ENCODE data around the gene CD2AP.
"Not testable (repeated sequence)": the region's sequence is repeated elsewhere in the genome, so short reads cannot be mapped to it uniquely, and the experiment has no call there.

The CD2AP gene

DNA sequence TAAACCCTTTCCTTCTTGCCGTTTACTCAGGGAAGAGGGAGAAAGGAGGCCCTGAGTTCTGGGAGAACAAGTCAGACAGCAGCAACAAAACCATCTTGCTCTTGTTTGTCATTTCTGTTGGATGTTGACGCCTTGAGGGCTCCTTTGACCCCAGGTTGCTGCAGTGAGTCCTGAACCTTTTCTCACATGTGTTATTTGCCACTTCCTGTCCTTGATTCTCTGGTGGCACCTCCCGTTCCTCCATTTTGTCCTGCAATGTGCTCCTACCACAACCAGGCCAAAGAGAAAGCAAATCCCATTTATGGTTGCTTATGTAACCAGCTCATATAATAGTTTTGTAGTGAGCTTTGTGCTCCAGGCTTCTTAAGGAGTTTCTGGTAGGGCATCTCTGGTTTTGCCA lies 154.2 kb downstream of the CD2AP start:
- DNase-seq (ENCODE audit: low read depth, low spot score): no peak

DNA sequence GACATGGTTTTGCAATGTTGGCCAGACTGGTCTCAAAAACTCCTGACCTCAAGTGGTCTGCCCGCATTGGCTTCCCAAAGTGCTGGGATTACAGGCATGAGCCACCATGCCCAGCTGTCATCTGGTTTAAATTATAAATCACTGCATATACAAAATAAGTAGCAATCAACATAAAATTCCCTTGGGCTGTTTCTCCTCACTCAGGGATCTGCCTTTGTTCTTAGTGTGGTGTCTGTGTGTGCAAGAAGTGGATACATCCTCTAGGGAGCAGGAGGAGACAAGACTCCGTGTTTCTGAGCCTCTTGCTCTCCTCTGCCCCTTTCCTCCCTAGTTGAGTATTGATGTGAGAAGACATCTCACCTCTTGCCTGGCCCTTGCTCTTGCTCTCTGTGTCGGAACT lies 155.6 kb downstream of the CD2AP start:
- DNase-seq (ENCODE audit: low read depth, low spot score): peak; percentile 11

DNA sequence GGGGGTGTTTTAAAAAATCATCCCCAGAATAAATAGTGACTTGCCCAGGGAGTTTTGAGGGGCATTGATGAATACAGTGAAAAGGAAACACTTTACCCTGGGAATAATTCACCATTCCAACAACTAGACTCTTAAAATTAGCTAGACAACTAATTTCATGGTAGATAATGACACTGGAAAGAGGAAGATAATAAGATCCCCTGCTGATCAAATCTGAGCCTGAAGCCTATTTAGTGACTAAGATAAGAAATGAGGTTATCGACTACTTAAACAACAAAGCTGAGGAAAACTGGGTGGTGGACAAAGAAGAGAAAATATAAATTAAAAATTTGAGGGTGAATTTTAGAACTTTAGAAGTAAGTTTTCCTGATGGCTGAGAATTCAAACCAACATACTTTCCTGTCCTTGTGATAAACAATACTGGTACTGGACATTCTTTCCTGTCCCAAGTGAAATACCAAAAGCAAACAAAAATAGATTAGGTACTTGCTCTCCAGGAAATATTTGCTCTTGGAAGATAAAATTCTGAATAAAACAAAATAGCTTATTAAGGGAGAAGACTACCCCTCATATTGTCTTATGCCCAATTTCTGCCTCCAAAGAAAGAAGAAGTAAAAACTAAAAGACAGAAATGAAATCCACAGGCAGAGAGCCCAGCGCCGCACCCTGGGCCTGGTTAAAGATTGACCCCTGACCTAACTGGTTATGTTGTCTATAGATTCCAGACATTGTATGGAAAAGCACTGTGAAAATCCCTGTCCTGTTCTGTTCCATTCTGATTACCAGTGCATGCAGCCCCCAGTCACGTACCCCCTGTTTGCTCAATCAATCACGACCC lies 156.8 kb downstream of the CD2AP start:
- no peak for DNase-seq (ENCODE audit: low read depth, low spot score)

GRCh38 chr6:47646689-47647088 lies 169.1 kb downstream of the CD2AP start:
- DNase-seq (ENCODE audit: low read depth, low spot score): no peak

- no peak for DNase-seq (ENCODE audit: low read depth, low spot score)
Measured at GRCh38 chr6:47647188-47647587, 169.6 kb downstream of the CD2AP start.

DNA sequence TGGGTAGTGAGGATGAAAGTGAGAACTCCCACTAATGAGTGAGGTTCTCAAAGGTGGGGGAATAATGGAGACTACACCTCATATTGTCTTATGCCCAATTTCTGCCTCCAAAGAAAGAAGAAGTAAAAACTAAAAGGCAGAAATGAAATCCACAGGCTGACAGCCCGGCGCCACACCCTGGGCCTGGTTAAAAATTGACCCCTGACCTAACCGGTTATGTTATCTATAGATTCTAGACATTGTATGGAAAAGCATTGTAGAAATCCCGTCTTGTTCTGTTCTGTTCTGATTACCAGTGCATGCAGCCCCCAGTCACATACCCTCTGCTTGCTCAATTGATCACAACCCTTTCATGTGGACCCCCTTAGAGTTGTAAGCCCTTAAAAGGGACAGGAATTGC lies 170.0 kb downstream of the CD2AP start:
- not testable (repeated sequence) for DNase-seq (ENCODE audit: low read depth, low spot score)

DNA sequence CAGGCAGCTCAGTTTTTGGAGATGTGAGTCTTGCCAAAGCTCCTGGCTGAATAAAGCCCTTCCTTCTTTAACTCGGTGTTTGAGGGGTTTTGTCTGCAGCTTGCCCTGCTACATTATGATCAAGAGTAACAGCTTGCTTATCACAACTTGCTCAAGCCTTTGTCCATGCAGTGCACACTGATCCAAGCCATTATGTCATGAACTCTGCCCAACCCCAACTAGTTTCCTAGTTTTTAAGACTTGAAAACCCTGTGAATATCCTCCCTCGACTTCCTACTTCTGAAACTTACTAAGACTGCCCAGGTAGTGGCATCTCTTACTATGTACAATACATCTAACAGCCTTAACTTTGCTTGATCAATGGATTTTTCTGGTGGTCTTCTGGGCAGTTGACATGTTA lies 170.4 kb downstream of the CD2AP start:
- DNase-seq (ENCODE audit: low read depth, low spot score): no peak

DNA sequence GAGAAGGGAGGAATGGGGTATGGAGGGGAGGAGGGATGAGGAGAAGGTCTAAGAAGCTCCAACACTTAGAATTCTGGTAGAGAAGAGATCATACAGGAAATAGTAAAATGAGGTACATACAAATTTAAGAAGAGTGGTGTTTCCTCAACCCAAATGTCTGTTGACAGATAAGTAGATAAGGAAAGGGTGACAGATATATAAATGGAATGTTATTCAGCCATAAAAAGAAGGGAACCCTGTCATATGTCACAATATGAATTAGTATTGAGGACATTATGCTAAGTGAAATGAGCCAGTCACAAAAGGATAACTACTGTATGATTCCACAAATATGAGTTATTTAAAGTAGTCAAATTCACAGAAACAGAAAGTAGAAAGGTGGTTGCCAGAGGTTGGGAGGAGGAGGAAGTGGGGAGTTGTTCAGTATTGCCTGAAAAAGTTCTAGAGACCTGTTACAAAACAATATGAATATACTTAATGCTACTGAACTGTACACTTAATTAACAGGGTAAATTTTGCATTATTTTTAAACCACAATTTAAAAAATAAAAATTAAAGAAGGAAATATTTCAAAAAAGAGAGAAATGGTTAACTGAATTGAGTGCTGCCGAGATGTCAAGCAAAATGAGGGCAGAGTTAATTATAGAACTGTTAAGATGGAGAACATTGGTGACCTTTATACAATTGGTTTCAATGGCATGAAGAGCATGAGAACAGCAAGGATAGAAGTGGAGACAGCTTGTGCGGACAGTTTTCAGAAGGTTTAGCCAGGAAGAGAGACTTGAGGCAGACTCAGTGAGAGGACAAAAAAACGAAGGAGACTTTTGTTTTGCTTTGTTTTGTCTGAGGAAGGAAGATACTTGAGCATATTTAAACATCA lies 173.2 kb downstream of the CD2AP start:
- no peak for DNase-seq (ENCODE audit: low read depth, low spot score)

DNA sequence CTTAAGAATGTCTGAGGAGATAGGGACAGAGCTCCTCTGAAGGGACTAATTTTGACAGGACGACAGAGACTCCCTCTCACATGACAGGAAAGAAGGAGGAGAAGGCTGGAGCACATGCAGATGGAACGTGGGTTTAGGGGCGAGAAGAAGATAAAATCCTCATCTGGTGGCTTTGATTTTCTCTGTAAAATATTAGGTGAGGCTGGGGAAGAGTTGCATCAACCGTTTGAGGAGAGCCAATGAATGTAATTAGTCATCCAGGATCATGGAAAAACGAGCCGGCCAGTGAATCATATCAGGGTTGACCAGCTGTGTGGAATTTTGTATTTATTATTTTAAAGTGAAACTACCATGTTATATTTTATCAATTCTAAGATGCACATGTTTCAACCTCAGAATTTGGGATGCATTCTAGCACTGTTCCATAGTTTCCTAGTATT lies 173.9 kb downstream of the CD2AP start:
- DNase-seq (ENCODE audit: low read depth, low spot score): peak; percentile 65

DNA sequence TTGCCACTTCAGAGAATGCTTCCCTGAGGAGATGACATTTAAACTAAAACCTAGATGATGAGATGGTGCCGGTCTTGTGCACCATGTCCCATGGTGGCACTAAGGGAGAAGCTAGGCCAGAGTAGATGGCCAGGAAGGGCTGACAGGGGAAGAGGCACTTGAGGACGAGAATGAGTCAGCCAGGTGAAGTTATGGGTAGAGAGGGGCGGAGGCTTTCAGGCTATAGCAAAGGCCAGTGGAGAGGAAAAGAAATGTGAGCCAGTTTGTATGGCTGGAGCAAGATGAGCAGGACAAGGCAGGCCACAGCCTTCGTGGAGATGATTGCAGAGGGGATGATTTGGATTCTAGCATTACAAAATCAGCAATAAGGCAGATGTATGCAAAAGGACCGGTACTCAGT lies 176.1 kb downstream of the CD2AP start:
- no peak for DNase-seq (ENCODE audit: low read depth, low spot score)

GRCh38 chr6:47654255-47654654 lies 176.7 kb downstream of the CD2AP start:
- no peak for DNase-seq (ENCODE audit: low read depth, low spot score)

DNA sequence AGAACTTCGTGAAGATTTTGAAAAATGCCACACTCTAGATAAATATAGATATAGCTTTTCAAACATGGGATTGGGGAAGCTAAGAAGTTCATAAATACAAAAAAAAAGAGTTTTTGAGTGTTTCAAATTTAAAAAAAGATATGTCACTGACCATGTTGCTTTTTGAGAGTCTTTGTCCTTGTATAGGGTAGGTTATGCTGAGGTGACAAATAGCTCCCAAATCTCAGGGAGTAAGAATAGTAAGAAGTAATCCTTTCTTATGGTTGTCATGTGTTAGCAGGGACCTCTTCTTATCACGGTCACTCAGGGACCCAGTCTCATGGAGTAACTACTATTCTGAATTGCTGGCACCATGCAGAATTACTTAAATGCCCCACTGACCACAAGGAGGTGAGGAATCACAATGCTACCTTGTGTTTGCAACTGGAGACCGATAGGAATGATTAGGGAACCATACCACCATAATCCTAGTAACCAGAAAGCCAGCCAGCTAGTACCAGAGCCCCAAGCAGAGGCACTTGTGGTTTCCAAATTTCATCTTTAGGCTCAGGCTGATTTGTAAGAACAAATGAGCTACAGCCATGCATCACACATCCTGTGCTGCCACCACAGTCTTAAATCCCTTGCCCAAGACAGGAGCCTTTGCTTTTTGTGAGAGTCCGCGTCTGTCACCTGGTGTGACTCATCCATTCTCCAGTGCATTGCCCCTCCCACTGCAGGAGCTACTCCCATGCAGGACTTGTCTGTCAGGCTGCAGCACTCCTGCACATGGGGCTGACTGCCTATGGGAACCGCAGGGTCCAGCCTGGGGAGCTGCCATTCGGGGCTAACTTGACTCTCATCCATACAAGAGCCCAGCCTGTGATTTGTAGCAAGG lies 178.4 kb downstream of the CD2AP start:
- DNase-seq (ENCODE audit: low read depth, low spot score): peak; percentile 59

DNA sequence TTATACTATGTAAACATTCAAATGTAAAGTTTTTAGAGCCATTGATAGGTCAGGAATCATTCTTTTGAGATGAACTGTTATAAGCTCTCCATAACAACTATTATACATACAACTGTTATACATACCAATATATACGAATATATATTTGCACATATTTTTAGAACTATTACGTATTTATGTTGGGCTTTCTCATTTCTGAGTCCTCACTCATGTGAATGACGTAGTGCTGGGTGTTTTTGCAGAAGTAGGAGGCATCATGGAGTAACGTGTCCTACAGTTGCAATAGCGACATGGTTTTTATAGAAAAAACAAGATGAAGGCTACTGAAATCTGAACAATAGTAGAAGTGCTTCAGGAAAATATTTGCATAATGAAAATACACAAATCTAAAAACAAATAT lies 184.4 kb downstream of the CD2AP start:
- DNase-seq (ENCODE audit: low read depth, low spot score): no peak

- no peak for DNase-seq (ENCODE audit: low read depth, low spot score)
Measured at GRCh38 chr6:47663462-47664216, 186.1 kb downstream of the CD2AP start.

DNA sequence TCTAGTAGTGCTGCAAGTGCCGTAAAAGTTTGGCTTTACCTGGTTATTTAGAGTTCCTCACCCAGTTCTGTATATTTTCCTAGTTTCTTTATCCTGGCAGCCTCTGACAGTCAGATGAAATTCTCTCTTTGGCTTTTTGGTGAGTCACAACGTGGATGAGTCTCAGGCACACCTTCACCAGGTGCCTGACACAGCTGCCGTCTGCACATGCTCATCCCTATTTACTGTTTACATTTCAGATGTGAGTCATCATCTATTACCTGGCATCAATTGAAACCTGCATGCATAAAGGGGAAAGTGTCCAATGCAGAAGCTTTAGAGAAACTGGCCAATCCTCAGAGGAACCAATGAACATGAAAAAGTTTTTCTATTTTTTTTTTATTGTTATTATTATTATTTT lies 187.5 kb downstream of the CD2AP start:
- no peak for DNase-seq (ENCODE audit: low read depth, low spot score)

- DNase-seq (ENCODE audit: low read depth, low spot score): peak; percentile 81
Measured at GRCh38 chr6:47669684-47670513, 192.3 kb downstream of the CD2AP start.

GRCh38 chr6:47670851-47671250 lies 193.3 kb downstream of the CD2AP start:
- peak; percentile 4 for DNase-seq (ENCODE audit: low read depth, low spot score)

DNA sequence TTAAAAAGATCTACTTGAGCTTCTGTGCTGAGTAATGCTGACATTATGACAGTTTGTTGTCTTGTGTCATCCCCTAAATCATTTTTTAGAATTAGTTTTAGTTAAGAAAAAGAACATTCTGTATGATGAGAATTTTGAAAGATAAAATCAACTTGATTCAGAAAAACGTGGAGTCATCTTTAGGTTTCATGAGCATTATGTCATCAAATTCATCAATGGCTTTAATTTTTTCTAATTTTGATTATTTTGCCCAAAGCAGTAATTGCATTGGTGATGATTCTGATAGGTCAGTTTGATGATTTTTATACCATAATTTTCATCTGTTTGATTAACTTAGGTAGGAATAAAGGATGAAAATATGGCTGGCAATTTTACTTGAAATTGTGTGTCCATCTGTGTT lies 194.2 kb downstream of the CD2AP start:
- DNase-seq (ENCODE audit: low read depth, low spot score): no peak

GRCh38 chr6:47672816-47673215 lies 195.2 kb downstream of the CD2AP start:
- peak; percentile 4 for DNase-seq (ENCODE audit: low read depth, low spot score)

- DNase-seq (ENCODE audit: low read depth, low spot score): no peak
Measured at GRCh38 chr6:47674673-47675072, 197.1 kb downstream of the CD2AP start.

Data from astrocyte of the hippocampus (primary cell).